OCI-LY1 (cell line): Measurements from ENCODE around the gene CACNA1C.

ENCODE experiments used
- H2AFZ ChIP-seq: fragments of 200-600 bp; sonication (generic), shearing (Covaris generic); 2 replicates; pipeline ENCODE4 v1.6.0; 2014; ENCODE audit warnings: antibody characterized with exemption, mild to moderate bottlenecking, low read length
- H3F3A ChIP-seq: fragments of 200-600 bp; sonication (generic), shearing (Covaris generic); 2 replicates; pipeline ENCODE4 v1.6.0; 2014; ENCODE audit warnings: mild to moderate bottlenecking, antibody characterized with exemption, low read length, moderate library complexity; ENCODE audit not compliant: insufficient read depth
- H3K27ac ChIP-seq: fragments of 200-600 bp; sonication (generic); 2 replicates; pipeline ENCODE4 v1.5.1; 2014; ENCODE audit warnings: low read length, mixed run types, mild to moderate bottlenecking, low read depth; ENCODE audit not compliant: poor library complexity, severe bottlenecking
- H3K27me3 ChIP-seq: fragments of 200-600 bp; sonication (generic); 2 replicates; pipeline ENCODE4 v1.6.0; 2014; ENCODE audit warnings: antibody characterized with exemption, mild to moderate bottlenecking, low read length, moderate library complexity; ENCODE audit not compliant: insufficient read depth
- H3K36me3 ChIP-seq: fragments of 200-600 bp; sonication (generic); 2 replicates; pipeline ENCODE4 v1.6.1; 2014; ENCODE audit warnings: mild to moderate bottlenecking, antibody characterized with exemption, low read length, moderate library complexity, mixed read lengths; ENCODE audit not compliant: insufficient read depth
- H3K4me1 ChIP-seq: fragments of 200-600 bp; sonication (generic); 2 replicates; pipeline ENCODE4 v1.5.1; 2014; ENCODE audit warnings: mild to moderate bottlenecking, low read length, moderate library complexity; ENCODE audit not compliant: insufficient read depth, severe bottlenecking
- H3K4me2 ChIP-seq: fragments of 200-600 bp; sonication (generic), shearing (Covaris generic); 2 replicates; pipeline ENCODE4 v1.6.1; 2014; ENCODE audit warnings: low read length
- H3K4me3 ChIP-seq: fragments of 200-600 bp; sonication (generic); 2 replicates; pipeline ENCODE4 v1.5.1; 2014; ENCODE audit warnings: low read length, low read depth, mild to moderate bottlenecking, mixed read lengths; ENCODE audit not compliant: poor library complexity, severe bottlenecking
- H3K79me2 ChIP-seq: fragments of 200-600 bp; shearing (Covaris generic); 2 replicates; pipeline ENCODE4 v1.6.1; 2016; ENCODE audit warnings: mixed run types, low read length, mixed read lengths; ENCODE audit not compliant: insufficient read depth
- H3K9ac ChIP-seq: fragments of 200-600 bp; sonication (generic), shearing (Covaris generic); 2 replicates; pipeline ENCODE4 v1.6.1; 2014; ENCODE audit warnings: mild to moderate bottlenecking, low read length, mixed read lengths
- H3K9me2 ChIP-seq: fragments of 200-600 bp; sonication (generic), shearing (Covaris generic); 2 replicates; pipeline ENCODE4 v1.6.1; 2014; ENCODE audit warnings: low read depth, mild to moderate bottlenecking, low read length, mixed read lengths
- H3K9me3 ChIP-seq: fragments of 200-600 bp; shearing (Covaris generic); 2 replicates; pipeline ENCODE4 v1.6.1; 2014; ENCODE audit warnings: low read length, mixed read lengths
- H4K20me1 ChIP-seq: fragments of 200-600 bp; sonication (generic), shearing (Covaris generic); 2 replicates; pipeline ENCODE4 v1.6.0; 2016; ENCODE audit warnings: mild to moderate bottlenecking, low read length; ENCODE audit not compliant: insufficient read depth
- CTCF ChIP-seq: fragments of 200-600 bp; sonication (generic), shearing (Covaris generic); IDR thresholded peaks from 2 replicates; pipeline ENCODE4 v1.5.1; 2017; ENCODE audit warnings: mild to moderate bottlenecking, antibody characterized with exemption, low read length, moderate library complexity, mixed read lengths
- EZH2 ChIP-seq: fragments of 200-600 bp; sonication (generic), shearing (Covaris generic); IDR thresholded peaks from 2 replicates; pipeline ENCODE4 v1.8.0; 2017; ENCODE audit warnings: borderline replicate concordance, mixed run types, mild to moderate bottlenecking, antibody characterized with exemption, low read length, moderate library complexity, mixed read lengths

The CACNA1C gene

GRCh38 chr12:2449586-2449985 lies 396.8 kb downstream of the CACNA1C start:
- Histone ChIP-seq H3F3A (no peaks in the 10 kb centered on the region), H3K27ac (no peak overlapping the region), H3K9me2 (no peaks in the 10 kb centered on the region), H3K9ac (no peak overlapping the region), H3K4me3 (no peak overlapping the region), H4K20me1 (no peaks in the 10 kb centered on the region), H2AFZ (no peak overlapping the region), H3K79me2 (no peaks in the 10 kb centered on the region), H3K36me3 (no peaks in the 10 kb centered on the region), H3K4me2 (no peak overlapping the region), H3K4me1 (no peaks in the 10 kb centered on the region), H3K9me3 (no peaks in the 10 kb centered on the region), H3K27me3 (no peaks in the 10 kb centered on the region)
- no peak for TF ChIP-seq CTCF
- no peak for TF ChIP-seq EZH2

- Histone ChIP-seq H3F3A (no peaks in the 10 kb centered on the region), H3K27me3 (no peaks in the 10 kb centered on the region), H3K79me2 (no peaks in the 10 kb centered on the region), H3K9me3 (no peaks in the 10 kb centered on the region), H4K20me1 (no peaks in the 10 kb centered on the region), H3K4me2 (no peak overlapping the region), H3K9me2 (no peaks in the 10 kb centered on the region), H3K27ac (no peak overlapping the region), H3K4me1 (no peaks in the 10 kb centered on the region), H3K9ac (no peak overlapping the region), H3K36me3 (no peaks in the 10 kb centered on the region), H3K4me3 (no peak overlapping the region), H2AFZ (no peak overlapping the region)
- TF ChIP-seq CTCF = no peak
- TF ChIP-seq EZH2 = no peak
Measured at GRCh38 chr12:2450553-2450952, 397.8 kb downstream of the CACNA1C start.

- H3K27me3 ChIP-seq = no peaks in the 10 kb centered on the region
- no peaks in the 10 kb centered on the region for H3F3A ChIP-seq
- H3K9ac ChIP-seq = no peak overlapping the region
Measured at GRCh38 chr12:2451025-2451424, 398.2 kb downstream of the CACNA1C start.

More at GRCh38 chr12:2451025-2451424, 398.2 kb downstream of the CACNA1C start:
- Histone ChIP-seq H4K20me1 (no peaks in the 10 kb centered on the region), H3K27ac (no peak overlapping the region), H3K4me2 (no peak overlapping the region), H3K4me3 (no peak overlapping the region), H2AFZ (no peak overlapping the region), H3K9me3 (no peaks in the 10 kb centered on the region), H3K79me2 (no peaks in the 10 kb centered on the region), H3K9me2 (no peaks in the 10 kb centered on the region), H3K36me3 (no peaks in the 10 kb centered on the region), H3K4me1 (no peaks in the 10 kb centered on the region)
- no peak for TF ChIP-seq CTCF
- TF ChIP-seq EZH2 = no peak
